Measurements from ENCODE around the gene EXD1.

Gene EXD1

DNA sequence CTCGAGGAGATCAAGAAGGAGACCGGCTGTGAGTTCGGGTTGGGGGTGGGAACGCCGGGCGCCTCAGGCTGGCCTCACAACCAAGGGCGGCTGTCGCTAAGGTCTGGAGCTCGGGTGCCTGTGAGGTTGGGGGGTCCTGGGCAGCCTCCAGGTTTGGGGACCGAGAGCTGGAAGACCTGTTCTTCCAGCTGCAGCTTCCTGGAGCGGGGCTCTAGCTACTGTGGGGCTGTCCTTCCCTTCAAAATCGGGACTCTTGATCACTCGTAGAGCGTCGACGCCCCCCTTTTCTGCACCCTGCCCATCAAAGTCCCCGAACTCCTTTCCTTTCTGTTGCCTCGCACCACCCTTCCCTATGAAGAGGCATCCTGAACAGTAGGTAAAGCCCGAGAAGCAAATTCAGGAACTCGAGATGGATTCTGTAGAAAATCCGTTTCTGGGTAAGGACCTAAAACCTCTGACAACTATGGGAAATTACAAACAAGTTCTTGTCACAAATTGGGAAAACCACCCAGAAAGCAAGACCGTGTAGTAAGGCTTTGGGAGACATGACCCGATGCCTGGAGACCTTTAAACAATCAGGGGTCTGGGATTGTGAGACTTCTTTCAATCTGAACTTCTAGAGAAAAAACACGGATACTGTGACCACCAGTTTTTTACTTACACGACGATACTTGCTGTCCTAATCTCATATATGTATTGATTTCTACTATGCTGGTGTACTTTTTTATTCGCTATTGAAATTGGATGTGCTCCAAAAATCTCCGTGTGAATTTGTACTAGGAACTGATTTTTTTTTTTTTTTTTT, 1.1 kb upstream of the EXD1 start:
- DNase-seq, result no peak

- no peak for DNase-seq
Observed at GRCh38 chr15:41230345-41230649, 260 bp downstream of the EXD1 start.

DNA sequence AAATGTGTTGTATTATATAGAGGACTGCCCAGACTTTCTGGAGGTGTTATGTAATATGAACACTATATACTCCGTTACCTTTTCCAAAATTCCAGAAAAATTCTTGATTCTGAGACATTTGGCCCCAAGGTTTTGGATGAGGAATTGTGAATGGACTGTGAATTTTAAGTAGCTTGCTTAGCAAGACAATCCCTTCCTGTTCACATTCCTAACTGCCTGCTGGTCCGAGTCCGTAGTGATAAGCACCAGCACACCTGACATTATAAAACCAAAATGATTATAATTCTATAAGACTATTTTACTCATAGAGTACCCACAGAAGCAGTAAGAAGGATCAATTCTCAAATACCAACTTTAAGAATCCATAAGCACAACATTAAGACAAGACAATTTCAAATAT, 11.2 kb downstream of the EXD1 start:
- no peak for DNase-seq

GRCh38 chr15:41218851-41219250, 11.7 kb downstream of the EXD1 start:
- no peak for DNase-seq

DNA sequence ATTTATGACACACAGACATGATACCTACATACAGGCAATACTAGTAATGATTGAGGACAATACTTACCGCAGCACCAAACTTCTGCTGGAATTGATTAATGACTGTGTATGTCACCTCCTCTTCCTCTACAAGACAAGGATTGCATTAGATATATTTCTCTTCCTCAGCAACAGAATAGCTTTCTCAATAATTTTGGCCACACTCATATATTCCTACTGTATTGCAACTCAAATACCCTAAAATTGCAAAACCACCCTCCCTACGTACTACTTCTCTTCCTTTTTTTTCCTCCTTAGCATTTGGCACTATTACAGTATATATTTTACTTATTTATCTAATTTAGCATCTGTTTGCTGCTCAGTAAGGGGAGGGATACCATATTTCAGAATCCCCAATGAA, 14.8 kb downstream of the EXD1 start:
- no peak for DNase-seq

DNA sequence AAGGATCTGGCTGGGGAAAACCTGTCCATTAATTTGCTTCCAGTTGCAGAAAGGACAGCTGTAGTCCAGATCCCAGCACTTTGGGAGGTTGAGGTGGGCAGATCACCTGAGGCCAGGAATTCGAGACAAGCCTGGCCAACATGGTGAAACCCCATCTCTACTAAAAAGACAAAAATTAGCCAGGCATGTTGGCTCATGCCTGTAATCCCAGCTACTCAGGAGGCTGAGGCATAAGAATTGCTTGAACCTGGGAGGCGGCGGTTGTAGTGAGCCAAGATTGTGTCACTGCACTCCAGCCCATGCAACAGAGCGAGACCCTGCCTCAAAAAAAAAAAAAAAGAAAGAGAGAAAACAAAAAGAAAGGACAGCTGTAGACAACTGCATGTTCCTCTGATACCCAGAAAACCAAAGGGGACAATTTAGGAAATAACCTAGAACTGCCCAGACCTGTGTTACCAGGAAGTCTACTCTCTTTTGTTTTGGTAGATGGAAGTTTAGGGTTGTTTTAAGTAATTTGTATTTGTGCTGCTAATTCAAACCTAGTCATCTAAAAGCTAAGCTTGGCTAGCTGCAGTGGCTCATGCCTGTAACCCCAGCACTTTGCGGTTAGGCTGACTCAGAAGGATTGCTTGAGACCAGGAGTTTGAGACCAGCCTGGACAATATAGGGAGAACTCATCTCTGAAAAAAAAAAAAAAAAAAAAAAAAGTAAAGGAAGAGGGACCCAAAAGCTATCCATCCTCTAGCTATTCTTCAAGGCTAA, 22.7 kb downstream of the EXD1 start:
- no peak for DNase-seq

- no peak for DNase-seq
Observed at GRCh38 chr15:41205315-41205714, 25.2 kb downstream of the EXD1 start.

DNA sequence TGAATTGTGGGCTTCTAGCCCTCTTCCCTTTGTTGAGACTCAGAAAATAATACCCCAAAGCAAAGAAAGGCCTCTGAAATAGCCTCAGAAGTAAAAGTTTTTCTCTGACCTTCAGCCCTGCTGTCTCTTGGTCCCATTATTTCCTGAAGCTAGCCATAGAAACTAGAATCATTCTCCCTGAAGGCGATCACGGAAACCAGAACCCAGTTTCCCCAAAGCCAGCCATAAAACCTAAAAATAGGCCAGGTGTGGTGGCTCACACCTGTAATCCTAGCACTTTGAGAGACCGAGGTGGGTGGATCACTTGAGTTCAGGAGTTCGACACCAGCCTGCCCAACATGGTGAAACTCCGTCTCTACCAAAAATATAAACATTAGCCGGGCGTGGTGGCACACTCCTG, 27.2 kb downstream of the EXD1 start:
- no peak for DNase-seq

DNA sequence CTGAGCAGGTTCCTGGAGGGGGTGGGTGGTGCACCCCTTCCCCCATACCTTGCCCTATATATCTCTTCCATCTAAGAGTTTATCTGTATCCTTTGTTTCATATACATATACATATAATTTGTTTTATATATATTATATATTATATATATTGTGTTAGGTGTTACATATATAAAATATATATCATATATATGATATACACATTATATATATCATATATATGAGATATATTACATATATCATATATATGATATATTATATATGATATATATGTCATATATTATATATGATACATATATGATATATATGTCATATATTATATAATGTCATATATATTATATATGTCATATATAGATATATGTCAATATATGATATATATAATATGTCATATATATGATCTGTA, 31.1 kb downstream of the EXD1 start:
- no peak for DNase-seq

DNA sequence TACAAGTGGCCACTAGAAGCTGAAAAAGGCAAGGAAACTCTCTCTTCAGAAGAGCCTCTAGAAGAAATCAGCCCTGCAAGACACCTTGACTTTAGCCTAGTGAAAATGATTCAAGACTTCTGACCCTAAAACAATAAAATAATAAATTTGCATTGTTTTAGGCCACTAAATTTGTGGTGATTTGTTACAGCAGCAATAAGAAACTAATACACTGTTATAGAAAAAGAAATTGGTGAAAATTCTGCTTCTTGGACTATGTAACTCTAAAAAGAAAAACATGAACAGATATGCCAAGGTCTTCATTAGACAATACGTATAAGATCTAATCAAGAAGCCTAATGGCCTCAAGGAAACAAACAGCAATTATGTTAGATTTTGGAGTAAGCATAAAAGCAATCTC, 36.1 kb downstream of the EXD1 start:
- no peak for DNase-seq

- no peak for DNase-seq
Observed at GRCh38 chr15:41183581-41183980, 47.0 kb downstream of the EXD1 start.

DNA sequence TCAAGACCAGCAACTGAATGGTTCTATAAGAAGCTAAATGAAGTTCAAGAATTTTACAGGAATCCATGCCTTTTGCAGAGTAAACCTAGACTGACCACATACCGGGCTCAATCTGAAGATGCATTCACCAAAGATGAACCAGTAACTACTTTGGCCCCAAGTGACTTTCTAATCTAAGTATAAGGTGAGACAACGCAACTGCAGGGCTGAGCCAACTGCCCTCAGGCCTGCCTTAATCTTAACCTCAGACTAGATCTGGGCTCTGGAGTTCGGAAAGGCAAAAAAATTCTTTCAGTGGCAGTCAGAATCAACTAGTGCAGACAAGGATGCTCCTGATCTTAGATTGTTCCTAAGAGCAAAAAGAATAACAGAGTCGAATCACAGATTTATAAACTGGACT, 48.3 kb downstream of the EXD1 start:
- no peak for DNase-seq

DNA sequence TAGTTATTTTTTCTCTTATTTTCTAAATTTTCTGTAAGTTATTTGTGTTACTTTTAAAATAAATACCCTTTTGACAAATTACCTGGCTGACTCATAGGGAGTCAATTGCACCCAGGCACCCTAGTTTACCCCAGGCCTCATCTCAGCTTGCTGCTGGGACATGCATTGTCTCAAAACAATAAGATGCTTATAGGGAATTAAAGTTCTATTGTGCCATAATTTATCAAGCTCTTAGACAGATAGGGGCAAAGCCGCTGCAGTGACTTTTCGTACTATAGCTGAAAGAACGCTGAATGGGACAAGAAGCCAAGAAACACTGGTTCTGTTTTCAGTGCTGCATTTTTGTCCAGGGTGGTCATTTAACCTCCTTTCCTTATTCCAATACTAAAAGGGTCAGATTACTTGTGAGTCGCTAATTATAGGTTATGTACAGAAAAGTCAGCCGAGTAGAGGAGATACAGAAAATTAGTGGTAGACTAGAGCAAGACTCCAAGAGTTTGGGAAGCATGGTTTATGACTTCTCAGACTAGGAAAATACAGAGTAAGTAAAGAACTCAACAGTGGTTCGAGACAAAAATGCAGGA, 50.3 kb downstream of the EXD1 start:
- DNase-seq, result no peak

- no peak for DNase-seq
Observed at GRCh38 chr15:41169781-41170180, 60.8 kb downstream of the EXD1 start.

DNA sequence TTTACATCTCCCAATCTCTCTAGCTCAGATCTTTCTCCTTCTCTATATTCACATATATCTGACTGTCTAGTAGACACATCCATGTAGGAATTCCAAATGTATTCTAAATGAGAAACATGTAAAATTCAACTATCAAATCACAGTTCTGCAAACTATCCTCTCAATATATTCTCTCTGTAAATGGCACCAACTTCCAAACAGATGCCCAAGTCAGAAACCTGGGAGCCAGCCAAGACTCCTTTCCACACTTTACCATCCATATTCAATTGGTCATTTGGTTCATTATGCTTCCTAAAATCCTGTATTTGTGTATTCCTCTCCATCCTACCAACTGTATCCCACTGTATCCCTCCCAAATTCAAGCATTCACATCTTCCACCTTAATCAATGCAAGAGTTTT, 61.5 kb downstream of the EXD1 start:
- DNase-seq, result no peak

DNA sequence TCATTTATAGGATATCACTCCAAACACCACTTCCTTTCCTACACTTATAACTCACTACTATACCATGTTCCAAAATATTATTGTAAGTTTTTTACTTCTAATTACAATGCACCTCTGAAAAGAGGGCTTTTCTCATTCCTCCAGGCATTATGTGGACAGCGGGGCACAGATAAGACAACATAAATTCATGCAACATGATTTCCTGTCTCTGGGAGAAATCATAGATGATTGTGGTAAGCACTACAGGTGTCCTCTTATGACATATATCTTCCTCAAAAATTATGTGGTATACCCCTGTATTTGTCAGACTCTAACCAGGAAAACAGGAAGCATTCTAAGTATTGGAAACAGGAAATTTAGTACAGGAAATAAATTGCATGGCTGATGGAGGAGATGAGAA, 68.8 kb downstream of the EXD1 start:
- DNase-seq, result no peak

DNA sequence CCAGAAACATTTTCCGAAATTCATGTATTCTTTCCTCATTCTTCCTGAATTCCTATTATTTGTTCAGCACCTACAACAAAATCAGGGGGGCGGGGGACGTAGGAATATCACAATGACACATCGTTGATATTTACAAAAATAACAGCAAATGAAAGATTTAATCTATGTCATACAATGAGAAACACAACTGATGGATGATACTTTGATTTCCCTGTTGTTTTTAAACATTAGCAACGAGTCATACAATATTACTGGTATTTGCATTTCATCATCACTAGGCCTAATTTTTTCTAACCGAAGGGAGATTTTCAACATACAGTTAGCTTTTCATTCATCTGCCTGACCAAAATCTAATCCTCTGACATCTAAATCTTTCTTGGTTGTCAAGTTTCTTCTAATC, 69.2 kb downstream of the EXD1 start:
- no peak for DNase-seq

DNA sequence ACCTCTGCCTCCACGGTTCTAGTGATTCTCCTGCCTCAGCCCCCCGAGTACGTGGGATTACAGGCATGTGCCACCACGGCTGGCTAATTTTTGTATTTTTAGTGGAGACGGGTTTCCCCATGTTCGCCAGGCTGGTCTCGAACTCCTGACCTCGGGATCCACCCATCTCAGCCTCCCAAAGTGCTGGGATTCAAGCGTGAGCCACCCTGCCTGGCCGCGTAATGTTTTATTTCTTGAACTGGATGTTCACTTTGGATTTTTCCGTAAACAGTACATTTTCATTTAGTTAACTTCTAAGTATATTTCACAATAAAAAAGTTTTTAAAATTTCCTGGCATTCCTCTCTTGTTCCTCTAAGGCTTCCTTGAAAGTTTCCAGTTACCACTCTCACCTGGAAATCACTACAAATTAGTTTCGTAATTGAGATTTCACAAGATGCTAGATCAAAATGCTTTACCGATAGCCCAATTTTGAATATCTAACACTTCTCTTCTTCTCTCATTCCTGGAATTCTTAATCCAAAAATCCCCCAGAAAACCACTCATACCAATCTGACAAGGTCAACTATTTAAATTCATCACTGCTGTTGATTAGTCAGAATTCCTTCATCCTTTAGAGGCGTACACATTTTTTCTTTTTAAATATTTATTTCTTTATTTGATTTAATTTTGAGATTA, 69.8 kb downstream of the EXD1 start:
- DNase-seq, result no peak

DNA sequence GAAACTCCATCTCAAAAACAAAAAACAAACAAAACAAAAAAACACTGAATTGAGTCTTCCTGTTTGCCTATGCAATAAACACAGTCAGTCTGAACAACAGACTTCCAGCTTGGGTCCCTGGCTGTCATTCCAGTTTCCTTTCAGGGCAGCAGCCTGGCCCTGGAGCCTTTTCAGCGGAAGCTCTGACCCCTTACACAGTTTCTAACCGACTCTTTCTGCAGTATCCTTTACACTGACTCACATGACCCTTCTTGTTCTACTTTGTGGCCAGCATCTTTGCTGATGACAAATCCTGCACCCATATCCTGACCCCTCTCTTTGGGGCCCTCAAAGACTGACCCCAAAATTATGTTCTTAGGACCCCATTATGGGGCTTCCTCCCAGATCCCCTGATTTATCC, 76.1 kb downstream of the EXD1 start:
- DNase-seq, result no peak

DNA sequence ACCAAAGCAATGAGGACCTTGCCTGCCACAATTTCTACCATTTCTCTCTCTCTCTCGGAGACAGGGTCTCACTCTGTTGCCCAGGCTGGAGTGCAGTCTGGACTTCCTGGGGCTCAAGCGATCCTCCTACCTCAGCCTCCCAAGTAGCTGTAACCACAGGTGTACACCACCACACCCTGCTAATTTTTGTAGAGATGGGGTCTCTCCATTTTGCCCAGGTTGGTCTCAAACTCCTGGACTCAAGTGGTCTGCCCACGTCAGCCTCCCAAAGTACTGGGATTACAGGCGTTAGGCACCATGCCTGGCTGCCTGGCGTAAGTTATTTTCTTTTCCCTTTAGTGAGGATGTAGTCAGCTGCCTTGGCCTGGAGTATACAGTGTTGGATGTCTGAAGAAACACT, 76.8 kb downstream of the EXD1 start:
- no peak for DNase-seq

DNA sequence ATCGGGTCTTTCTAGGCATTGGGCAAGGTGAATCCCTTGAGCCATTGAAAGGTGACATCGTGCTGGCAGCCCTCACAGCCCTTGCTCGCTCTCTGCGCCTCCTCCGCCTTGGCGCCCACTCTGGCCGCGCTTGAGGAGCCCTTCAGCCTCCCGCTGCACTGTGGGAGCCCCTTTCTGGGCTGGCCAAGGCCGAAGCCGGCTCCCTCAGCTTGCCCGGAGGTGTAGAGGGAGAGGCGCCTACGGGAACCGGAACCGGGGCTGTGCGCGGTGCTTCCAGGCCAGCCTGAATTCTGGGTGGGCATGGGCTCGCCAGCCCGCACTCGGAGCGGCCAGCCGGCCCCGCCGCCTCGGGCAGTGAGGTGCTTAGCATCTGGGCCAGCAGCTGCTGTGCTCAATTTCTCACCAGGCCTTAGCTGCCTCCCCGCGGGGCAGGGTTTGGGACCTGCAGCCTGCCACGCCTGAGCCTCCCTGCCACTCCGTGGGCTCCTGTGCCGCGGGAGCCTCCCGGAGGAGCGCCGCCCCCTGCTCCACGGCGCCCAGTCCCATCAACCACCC, 79.0 kb downstream of the EXD1 start:
- DNase-seq, result no peak

GRCh38 chr15:41150279-41150678, 80.3 kb downstream of the EXD1 start:
- DNase-seq, result no peak

GRCh38 chr15:41148065-41148464, 82.5 kb downstream of the EXD1 start:
- no peak for DNase-seq

GRCh38 chr15:41139619-41140018, 90.9 kb downstream of the EXD1 start:
- no peak for DNase-seq
